Amygdala (tissue), 56 donors: ENCODE data around the gene DSCAM.

Source experiments
- DNase-seq, 56 donors: peaks; one replicate each; lab custom pipeline; 2025; lab: John Stamatoyannopoulos, UW

The DSCAM gene

DNA sequence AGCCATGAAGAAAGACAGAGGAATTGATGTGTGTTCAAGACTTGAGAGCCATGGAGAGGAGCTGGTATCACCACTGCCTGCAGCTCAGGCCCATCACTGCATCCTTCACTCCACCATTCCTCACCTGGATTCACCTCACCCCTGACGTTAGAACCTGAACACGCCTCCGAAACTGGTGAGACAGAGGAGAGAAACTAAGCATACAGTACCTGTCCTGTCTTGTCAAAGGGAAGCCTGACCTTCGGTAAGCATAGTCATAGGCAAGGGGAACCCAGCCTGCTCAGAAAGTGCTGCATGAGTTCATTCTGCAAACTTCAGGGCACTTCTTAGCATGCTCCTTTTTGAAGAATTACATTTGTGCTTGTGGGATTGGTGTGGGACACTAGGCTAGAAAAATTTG, 425.8 kb downstream of the DSCAM start:
- DNase-seq, result no peak

DNA sequence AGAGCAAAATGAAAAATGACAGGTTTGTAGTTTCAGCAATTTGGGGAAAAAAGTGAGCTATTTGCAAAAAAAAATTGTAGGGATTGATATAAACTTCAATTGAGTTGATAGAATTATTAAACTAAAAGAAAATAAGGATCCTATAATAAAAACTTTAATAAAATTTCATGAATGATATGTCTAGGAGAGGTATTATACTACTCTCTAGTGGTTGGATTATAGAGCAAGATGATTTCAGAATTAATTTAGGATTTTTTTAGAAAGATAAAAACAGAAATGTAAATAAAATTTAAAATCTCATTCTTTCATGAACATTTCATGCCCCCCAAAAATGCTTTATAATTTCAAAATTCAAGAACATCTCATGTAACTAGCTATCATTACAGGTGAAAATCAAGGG, 430.4 kb downstream of the DSCAM start:
- DNase-seq, result no peak

DNA sequence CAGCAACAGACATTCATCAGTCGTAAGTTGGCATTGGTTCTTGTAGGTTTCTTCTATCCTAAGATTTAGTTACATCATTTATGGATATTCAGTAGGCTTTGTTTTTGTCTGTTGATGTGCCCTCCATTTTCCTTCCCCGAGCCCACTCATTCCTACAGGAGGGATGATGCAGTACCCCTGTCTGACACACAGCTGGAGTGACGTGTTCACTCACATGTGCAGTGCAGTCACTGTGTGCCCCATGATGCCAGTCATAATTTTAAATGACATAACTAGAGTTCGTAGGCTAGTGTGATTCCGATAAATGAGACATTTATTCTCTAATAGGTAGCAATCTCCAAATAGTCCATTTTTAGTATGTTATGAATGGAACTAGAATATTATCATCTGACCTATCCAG, 438.4 kb downstream of the DSCAM start:
- no peak for DNase-seq

DNA sequence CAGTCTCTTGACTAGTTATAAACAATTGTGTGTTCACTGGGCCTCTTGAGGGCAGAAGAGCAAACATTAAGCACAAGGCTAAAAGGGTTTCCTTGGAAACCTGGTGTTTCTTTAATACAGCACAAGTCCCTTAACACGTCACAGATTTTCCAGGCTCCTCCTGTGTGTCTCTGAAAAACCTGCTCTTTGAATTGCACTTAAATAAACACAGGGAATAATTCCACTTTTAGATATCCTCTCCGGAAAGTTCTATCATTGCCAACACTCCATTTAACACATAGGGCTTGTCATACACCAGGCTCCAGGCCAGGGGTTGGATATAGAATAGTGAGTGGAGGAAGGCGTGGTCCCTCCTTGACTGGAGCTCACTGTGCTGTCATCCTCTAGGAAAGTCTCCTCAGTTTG, 442.6 kb downstream of the DSCAM start:
- no peak for DNase-seq

DNA sequence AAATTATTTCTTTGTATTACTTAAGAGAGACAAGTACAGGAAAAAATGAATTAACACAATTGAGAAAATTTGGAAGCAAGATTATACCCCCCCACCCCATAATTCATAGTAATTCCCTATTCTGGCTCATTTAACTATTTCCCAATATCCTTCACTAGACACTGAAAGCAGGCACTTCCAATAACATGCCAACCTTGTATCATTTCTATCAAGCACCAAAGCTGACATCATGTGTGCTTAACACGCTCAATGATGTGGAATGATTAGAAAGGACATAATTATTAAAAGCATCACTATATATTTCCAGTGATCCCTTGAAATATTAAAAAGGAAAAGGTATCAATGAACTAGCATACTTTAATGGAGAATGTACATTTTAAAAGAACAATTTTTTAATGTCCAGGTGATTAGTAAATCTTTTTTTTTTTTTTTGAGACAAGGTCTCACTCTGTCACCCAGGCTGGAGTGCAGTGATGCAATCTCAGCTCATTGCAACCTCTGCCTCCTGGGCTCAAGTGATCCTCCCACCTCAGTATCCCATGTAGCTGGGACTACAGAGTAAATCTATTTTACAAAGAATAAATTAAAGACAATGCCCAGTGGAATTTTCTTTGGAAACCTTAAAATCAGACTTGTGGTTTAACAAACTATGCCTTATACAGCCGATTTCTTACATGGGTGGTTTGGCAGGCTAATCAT, 443.9 kb downstream of the DSCAM start:
- no peak for DNase-seq

DNA sequence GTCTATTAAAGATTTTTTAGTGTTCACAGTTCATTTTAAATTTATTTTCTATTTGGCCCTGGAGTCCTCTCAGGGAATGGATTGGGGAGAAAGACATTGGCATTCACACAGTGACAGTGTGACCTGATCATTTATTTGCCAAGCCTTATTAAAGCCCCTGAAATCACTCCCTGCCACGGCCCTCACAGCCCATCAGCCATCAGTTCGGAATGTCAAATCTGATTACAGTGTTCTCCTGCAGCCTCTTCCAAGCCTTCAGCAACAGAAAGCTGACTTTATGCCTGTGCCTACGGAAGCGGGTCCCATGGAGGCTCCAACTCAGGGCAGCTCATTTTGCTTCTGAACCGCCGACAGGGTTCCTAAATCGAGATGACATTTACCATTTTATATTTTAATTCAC, 451.2 kb downstream of the DSCAM start:
- no peak for DNase-seq

DNA sequence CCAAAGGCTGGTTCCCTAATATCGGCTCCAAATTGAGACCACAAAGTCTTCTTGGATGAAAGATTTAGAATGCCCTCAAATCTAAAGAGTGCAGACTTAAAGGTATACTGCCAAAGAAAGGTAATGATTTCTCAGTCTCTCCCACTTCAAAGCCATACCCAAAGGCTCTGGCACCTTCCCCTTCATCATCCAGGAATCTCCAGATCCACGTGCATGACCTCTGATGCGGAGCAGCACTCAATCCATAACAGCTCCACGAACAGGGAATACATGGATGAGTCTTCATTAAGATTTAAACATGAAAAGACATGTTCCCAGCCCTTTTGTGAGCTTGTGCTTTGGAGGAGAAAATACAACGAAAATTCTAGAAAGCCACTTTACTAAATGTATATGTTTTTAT, 453.9 kb downstream of the DSCAM start:
- DNase-seq, result no peak

DNA sequence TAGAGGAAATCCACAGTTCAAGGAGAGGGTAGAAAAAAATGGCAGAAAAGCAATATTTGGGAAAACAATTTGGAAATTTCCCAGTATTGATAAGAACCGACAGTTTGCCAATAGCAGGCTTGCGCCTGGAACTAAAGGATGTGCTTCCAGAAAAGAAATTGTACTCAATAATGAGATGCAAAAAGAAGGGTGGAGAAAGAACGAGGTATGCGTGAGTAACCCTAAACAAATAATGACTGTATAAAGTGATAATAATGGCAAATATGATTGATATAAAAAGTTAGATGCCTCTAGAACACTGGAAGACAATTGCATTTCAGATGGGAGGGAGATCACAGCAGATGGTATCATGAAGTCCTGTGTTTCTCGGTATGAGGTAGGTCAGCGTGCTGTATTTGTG, 458.9 kb downstream of the DSCAM start:
- no peak for DNase-seq

DNA sequence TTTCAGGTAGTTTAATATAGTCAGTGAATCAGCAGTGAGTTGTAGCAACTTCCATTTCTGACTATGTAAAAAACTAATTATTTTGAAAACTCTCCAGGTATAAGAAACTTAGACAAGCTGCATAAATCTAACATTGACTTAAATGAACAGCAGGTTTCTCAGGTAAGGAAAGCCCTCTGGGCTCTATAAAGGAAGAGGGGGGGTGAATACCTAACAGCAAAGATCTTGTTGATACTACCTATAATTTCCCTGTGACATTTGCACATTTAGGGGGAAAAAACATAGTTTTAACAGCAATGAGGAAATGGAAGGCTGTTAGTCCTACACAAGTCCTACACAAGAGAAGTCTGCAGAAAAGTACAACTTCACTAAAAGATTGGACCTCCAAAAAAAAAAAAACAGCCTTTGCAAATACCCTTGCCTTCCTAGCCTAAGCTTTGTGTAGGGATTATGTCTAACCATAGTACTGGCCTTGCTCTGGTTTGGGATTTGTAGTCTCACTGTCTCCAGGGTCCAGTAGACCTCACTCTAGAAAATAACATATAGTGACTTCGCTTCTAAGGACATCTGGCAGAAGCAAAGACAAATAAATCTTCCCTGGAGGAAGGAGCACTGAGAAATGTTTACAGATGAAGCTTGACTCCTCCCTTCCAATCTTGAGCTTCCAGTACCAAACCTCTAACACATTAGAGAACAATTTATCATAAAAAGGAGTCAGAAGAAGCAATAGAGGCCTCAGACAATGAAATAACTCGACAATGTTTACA, 459.8 kb downstream of the DSCAM start:
- DNase-seq, result no peak

DNA sequence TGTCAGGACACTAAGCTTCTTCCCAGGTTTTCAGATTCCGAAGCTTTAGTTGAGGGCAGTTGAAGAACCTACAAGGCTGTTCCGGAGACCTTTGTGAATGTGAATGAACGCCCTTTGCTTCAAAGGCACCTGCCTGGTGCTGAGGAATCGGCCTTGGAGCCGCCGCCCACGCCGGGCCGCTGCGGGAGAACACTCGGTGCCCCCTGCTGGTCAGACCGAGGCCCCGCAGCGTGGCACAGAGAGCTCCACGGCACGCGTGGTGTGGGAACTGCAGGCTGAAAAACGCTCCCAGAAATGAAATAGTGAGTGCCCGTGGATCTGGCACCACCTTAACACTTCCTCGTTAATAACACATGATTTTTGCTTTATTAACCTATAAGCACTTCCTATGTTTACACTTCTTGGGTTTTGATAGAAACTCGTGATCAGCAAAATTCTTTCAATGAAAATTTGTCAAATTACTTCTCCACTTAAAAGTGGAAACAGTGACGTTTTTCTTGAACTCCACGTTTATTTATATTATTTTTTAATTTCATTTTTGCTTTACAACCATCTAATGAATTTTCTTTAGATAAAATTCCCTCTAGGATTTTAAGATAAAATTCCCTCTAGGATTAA, 460.6 kb downstream of the DSCAM start:
- peak in 33 of 56 donors; percentile 0 to 67 (median 12) for DNase-seq

DNA sequence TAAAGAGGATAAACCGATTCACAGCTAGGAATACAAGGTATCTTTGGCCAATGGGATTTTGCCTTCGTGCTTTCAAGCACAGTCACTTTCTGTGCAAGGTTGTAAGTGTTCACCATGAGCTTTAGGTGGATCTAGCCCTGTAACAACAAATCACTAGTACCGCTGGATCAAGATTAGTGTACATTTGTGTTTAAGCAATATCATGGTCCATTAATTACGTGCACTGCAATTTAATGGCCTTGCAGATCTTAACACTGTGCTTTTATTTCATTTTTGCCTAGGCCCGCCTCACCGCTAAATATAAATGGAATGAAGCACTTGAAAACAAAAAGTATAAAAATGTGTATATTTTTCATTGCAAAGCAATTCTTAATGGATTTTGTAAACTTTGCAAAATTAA, 461.1 kb downstream of the DSCAM start:
- no peak for DNase-seq

DNA sequence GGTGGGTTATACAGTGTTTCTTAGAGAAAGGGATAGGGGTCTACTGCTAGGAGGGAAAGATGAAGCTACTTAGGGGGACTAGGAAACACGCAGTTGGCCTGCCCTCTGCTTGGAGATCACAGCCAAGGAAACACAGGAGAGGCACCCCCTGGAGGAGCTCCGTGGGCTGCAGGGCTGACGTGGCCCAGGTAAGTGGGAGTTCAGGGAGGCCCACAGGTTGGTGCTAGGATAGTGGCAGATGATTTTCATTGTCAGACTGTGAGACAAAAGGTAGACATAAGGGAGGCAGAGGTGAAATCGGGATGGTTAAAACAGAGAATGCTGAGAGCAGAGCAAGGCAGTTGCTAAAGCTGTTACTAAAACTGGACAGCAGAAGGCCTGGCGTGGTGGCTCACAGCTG, 463.0 kb downstream of the DSCAM start:
- no peak for DNase-seq

DNA sequence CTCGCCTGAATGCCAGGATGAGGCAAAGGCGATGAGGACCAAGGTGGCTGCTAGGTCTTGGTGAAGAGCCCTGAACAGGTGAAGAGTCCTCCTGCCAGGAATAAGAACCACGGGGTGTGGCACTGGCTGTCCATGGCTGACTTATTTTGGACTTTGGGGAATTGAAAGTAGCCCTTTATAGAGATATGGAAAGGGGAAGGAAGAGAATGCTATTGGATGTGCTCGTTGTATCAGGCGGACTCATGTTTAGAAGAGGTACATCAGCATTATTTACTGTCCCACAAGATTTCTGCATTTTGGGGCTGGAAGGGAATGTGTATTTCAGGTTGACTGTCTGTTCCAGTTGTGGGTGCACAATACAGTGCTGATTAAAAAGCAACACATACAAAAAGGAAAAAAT, 465.8 kb downstream of the DSCAM start:
- DNase-seq, result no peak

DNA sequence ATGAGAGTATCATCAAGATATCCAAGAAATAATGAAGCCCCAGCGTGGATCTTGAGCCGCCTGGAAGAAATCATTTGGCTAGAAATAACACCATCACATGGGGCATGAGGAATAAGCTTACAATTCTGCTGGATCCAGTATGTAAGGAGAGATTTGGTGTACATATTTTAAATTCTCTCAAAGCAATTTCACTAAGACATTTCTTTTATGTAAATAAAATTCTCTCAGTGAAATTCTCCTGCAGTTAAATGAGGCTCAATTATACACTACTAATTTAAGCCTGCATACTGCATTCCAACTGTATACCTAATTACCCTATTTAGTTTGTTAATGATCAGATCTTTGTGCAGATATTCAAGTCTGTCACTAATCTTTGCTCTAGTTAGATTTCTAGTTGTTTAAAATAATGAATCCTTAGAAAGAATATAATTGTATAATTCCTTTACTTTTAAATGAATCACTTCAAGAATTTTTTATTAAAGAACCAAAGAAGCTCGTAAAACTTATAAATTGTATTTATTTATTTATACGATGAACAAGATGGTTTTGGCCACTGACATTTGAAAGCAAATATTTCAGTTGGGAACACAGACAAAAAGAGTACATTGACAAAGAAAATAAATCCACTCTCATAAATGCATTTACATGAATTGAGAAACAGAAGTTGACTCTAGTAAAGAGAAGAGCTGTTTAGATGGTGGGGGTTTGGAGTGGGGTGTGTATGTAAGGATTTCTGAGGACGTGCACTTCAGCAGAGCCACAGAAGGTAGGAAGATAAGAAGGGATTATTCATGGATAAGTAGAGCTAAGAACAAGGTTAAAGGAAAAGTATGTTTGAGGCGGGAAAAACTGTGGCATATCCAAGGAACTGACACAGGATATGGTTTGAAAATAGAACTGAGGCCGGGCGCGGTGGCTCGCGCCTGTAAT, 466.8 kb downstream of the DSCAM start:
- DNase-seq, result no peak

DNA sequence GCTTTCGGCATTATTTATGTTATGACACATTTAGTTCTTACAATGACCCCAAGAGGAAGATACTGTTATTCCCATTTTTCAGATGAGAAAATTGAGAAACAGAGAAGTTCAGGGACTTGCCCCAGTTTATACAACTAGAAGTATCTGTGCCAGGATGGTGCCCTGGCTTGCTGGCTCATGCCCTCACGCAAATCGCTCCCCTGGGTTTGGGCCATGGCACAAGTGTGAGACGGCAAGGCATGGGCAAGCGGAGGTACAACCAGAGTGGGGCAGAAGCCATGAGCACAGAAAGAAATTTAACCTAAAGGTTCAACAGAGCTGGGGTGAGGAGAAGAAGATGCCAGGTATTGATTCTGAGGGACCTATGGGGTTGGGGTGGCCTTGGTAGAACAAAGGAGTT, 469.8 kb downstream of the DSCAM start:
- DNase-seq, result no peak

DNA sequence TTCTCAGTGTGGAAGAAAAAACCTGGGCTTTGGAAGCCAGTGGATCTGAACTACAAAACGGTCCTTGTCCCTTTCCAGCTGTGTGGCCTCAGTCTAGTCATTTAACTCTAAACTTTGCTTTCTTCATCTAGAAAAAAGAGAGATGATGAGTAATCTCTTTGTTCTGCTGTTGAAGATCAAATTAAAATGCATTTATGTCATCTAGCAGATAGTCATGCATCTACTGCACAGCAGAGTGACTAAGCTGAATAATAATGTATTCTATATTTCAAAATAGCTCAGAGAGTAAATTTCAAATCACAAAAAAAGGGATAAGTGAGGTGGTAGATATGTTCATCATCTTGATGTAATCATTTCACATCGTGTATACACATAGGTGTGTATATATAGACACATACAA, 473.2 kb downstream of the DSCAM start:
- no peak for DNase-seq

DNA sequence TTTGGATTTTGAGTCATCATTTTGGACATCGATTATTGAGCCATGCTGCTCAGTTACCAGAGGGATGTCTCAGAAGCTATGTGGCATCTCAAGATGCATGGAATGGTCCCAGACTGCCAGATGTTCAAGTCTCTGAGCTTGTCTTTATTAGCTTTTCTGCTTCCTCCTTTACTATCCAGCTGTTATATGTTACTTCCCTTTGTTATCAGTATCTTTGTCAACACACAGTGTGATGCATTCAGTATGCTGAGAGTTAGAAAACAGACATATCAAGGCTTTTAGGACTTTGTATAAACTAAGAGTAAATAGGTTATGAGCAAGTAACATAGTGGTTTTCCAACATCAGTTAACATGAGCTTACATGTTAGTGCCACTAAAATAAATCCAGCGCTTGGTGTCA, 474.5 kb downstream of the DSCAM start:
- no peak for DNase-seq

DNA sequence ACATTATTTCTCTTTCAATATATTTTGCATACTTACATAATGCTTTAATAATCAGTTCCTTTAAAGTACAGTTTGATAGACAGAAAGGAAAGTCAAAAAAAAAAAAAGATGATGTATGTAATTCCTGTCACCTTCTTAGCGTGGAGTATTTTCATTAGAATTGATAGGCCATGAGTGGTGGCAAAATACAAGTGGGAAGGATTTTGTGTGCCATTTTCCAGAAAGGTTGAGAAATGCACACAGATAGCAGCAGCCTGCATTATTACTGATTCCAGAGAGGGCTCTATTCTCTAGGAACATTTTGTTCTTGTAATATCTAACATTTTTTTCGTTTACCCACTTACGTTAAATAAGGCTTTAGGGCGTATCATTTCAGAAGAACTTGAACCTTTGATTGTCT, 475.6 kb downstream of the DSCAM start:
- DNase-seq, result no peak

DNA sequence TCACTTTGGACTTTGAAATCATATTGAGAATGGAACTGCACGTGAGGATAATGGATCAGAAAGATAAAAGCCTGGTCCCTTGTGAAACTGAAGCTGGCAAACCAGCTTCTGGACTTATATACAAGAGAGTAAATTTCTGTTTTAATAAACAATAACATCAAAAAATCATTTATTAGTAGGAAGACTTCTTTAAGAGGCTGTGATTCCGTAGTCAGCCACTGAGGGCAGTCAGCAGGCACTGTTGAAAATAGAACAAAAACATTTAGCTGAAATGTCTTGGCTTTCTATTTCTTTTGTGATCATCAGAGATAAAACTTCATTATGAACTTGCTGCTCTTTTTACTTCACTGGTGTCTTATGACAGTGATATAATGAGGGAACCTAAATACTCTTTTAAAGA, 490.3 kb downstream of the DSCAM start:
- no peak for DNase-seq

DNA sequence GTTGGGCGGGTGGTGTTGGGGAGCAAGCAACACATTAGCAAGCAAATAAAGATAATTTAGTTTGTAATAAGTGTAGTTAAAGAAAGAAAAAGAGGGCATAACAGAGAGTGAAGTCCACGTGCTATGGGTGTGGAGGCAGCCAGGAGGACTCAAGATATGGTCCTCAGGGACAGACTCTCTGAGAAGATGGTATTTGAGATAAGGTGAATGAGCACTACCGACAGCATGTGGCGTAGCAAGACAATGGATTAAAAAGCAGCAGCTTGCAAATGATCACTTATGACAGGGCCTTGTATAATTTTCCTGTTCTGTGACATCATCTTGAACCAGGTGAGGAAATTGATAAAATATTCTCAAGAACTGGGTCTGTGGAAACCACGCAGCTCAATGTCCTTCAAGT, 491.9 kb downstream of the DSCAM start:
- no peak for DNase-seq

DNA sequence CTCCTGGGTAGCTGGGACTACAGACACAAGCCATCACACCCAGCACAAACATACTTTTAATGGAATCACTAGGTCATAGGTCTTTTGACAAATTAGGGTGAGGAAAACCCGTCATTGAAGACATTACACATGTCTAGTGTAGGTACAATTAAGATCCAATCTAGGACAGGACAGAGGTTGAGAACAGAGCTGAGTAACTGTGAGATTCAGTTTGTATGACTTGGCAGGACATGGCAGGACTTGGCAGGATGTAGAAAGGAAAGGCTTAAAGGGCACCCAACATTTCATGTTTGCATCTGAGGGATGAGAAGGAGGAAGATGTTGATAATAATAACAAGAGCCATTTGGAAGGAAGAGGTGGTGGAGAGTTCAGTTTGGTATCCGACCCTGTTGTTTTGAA, 496.0 kb downstream of the DSCAM start:
- no peak for DNase-seq
